NT2/D1 (cell line): ENCODE data around the gene PRKAA2.

Source experiments
- DNase-seq: peaks from one replicate; pipeline ENCODE4 v3.0.0-alpha.2; 2011; ENCODE audit warnings: low read depth, low spot score
- H3K27me3 ChIP-seq: 2 replicates; pipeline ENCODE4 v1.6.0; 2011; ENCODE audit warnings: mild to moderate bottlenecking; ENCODE audit not compliant: insufficient read length, insufficient read depth
- H3K36me3 ChIP-seq: 2 replicates; pipeline ENCODE4 v1.6.1; 2011; ENCODE audit warnings: mild to moderate bottlenecking, low read length, mixed read lengths; ENCODE audit not compliant: insufficient read depth, insufficient read length
- H3K4me1 ChIP-seq: 2 replicates; pipeline ENCODE4 v1.5.1; 2011; ENCODE audit not compliant: insufficient read depth, insufficient read length
- H3K4me3 ChIP-seq: 2 replicates; pipeline ENCODE4 v1.5.1; 2011; ENCODE audit warnings: low read depth; ENCODE audit not compliant: insufficient read length
- H3K9ac ChIP-seq: 2 replicates; pipeline ENCODE4 v1.6.0; 2011; ENCODE audit warnings: low read depth; ENCODE audit not compliant: insufficient read length
- H3K9me3 ChIP-seq: 2 replicates; pipeline ENCODE4 v1.5.1; 2011; ENCODE audit warnings: mild to moderate bottlenecking, low read length; ENCODE audit not compliant: insufficient read depth
- SUZ12 ChIP-seq: IDR thresholded peaks from 2 replicates; pipeline ENCODE4 v1.6.1; 2011; ENCODE audit not compliant: insufficient read length, insufficient read depth; ENCODE audit errors: extremely low read depth
- YY1 ChIP-seq: IDR thresholded peaks from 2 replicates; pipeline ENCODE4 v1.6.1; 2011; ENCODE audit not compliant: insufficient read length, insufficient read depth
- ZNF274 ChIP-seq: IDR thresholded peaks from 2 replicates; pipeline ENCODE4 v1.6.1; 2011; ENCODE audit warnings: mild to moderate bottlenecking, low read depth, low read length

The PRKAA2 gene

GRCh38 chr1:56644064-56644918 lies 823 bp upstream of the PRKAA2 start:
- peak overlapping the region; percentile 87 for H3K4me3 ChIP-seq
- H3K27me3 ChIP-seq: peaks cover 29% of the 10 kb centered on the region
- H3K9me3 ChIP-seq: no peaks in the 10 kb centered on the region
- no peaks in the 10 kb centered on the region for H3K4me1 ChIP-seq
- H3K36me3 ChIP-seq: no peaks in the 10 kb centered on the region
- DNase-seq: no peak
- H3K9ac ChIP-seq: peak overlapping the region; percentile 62
- TF ChIP-seq SUZ12: no peak
- TF ChIP-seq YY1: no peak
- TF ChIP-seq ZNF274: no peak

- TF ChIP-seq ZNF274 (no peak), YY1 (no peak), SUZ12 (no peak)
- Histone ChIP-seq H3K4me1 (no peaks in the 10 kb centered on the region), H3K36me3 (no peaks in the 10 kb centered on the region), H3K27me3 (peaks cover 29% of the 10 kb centered on the region), H3K9me3 (no peaks in the 10 kb centered on the region), H3K9ac (peak overlapping the region; percentile 88), H3K4me3 (peak overlapping the region; percentile 87)
- DNase-seq: peak; percentile 15
These were observed 677 bp downstream of the PRKAA2 start for GRCh38 chr1:56645677-56646305.

DNA sequence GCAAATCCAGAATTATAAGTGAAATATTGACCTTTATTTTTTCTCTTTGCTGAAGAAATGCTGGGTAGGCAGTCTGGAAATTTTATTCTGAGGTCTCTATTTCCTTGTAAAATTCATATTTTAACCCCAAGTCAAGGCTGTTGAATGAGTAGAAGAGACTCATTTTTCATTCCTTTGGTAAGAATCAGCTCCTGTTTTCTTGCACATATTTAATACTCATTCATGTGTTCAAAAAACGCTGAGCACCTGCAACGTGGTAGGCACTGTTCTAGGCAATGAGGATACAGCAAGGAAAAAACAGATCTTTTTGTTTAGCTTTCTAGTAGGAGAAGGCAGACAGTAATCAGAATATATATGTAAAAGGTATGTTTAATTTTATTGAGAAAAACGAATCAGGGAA lies 1.5 kb downstream of the PRKAA2 start:
- Histone ChIP-seq H3K4me3 (no peak overlapping the region), H3K4me1 (no peaks in the 10 kb centered on the region), H3K27me3 (peaks cover 29% of the 10 kb centered on the region), H3K9ac (no peak overlapping the region), H3K36me3 (no peaks in the 10 kb centered on the region), H3K9me3 (no peaks in the 10 kb centered on the region)
- no peak for DNase-seq
- no peak for TF ChIP-seq SUZ12
- no peak for TF ChIP-seq YY1
- TF ChIP-seq ZNF274: no peak

DNA sequence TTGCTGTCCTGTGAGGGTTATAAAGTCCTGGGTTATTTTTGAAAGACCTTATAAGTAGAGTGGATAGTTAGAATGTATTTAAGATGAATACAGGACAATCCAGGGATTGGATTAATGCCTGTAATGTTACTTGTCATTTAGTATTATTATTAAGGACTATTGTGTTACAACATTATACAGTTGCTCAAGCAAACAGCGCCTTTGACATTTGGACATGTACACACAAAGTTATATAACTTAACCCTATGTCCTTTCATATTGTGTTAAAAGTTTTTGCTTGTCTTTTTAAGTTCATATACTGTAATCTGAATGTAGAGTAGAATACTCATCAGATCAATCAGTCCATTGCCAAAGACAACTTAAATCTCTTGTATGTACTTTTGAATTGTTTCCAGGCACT lies 2.0 kb downstream of the PRKAA2 start:
- H3K4me1 ChIP-seq: no peaks in the 10 kb centered on the region
- H3K4me3 ChIP-seq: no peak overlapping the region
- DNase-seq: no peak
- TF ChIP-seq ZNF274 (no peak), SUZ12 (no peak), YY1 (no peak)
- H3K9ac ChIP-seq: no peak overlapping the region
- H3K9me3 ChIP-seq: no peaks in the 10 kb centered on the region
- H3K36me3 ChIP-seq: no peaks in the 10 kb centered on the region
- H3K27me3 ChIP-seq: peaks cover 29% of the 10 kb centered on the region

GRCh38 chr1:56648546-56648945 lies 3.4 kb downstream of the PRKAA2 start:
- no peak overlapping the region for H3K9ac ChIP-seq
- TF ChIP-seq YY1 (no peak), ZNF274 (no peak), SUZ12 (no peak)
- no peaks in the 10 kb centered on the region for H3K4me1 ChIP-seq

GRCh38 chr1:56654126-56654923 lies 9.2 kb downstream of the PRKAA2 start:
- Histone ChIP-seq H3K9me3 (peaks cover 13% of the 10 kb centered on the region), H3K36me3 (no peaks in the 10 kb centered on the region)

More at GRCh38 chr1:56648546-56648945, 3.4 kb downstream of the PRKAA2 start:
- no peak for DNase-seq
- Histone ChIP-seq H3K27me3 (peaks cover 17% of the 10 kb centered on the region), H3K36me3 (no peaks in the 10 kb centered on the region), H3K9me3 (no peaks in the 10 kb centered on the region), H3K4me3 (no peak overlapping the region)

GRCh38 chr1:56655991-56656613 lies 11.0 kb downstream of the PRKAA2 start:
- DNase-seq: no peak
- Histone ChIP-seq H3K27me3 (no peaks in the 10 kb centered on the region), H3K36me3 (no peaks in the 10 kb centered on the region), H3K4me3 (no peak overlapping the region), H3K9ac (no peak overlapping the region), H3K4me1 (no peaks in the 10 kb centered on the region), H3K9me3 (peaks cover 13% of the 10 kb centered on the region)
- TF ChIP-seq SUZ12 (no peak), YY1 (no peak), ZNF274 (no peak)

More at GRCh38 chr1:56654126-56654923, 9.2 kb downstream of the PRKAA2 start:
- Histone ChIP-seq H3K4me1 (no peaks in the 10 kb centered on the region), H3K27me3 (no peaks in the 10 kb centered on the region), H3K4me3 (no peak overlapping the region), H3K9ac (no peak overlapping the region)
- DNase-seq: no peak
- TF ChIP-seq YY1: no peak
